WTC11 (cell line): ENCODE measurements around the gene KRT82. TPM values are rescaled to one million over a fixed set of nuclear protein-coding genes. Genes with fewer than 3 reads are reported as not detected.

Experiments used
- ATAC-seq: fragments of 200-7000 bp; cut with Tn5 transposase; 2 replicates; pipeline ENCODE4 v1.10.0; 2021; ENCODE audit warnings: mild to moderate bottlenecking, moderate library complexity
- CTCF ChIA-PET: fragments of 300-600 bp; sonication (Branson Sonifier 250); formaldehyde crosslinking; loops from one replicate; lab custom pipeline; 2021; ENCODE audit warnings: antibody characterized with exemption; lab: Charles Lee
- POLR2A ChIA-PET: fragments of 350-600 bp; sonication (Branson Sonifier 250); formaldehyde crosslinking; loops from one replicate; lab custom pipeline; 2021; ENCODE audit warnings: antibody characterized with exemption; lab: Charles Lee
- DNase-seq: peaks from one replicate; pipeline ENCODE4 v3.0.0; 2021; ENCODE audit warnings: low spot score
- H3K27ac Mint-ChIP-seq: 2 replicates; pipeline ENCODE4 v1.8.0; 2021; ENCODE audit warnings: mixed read lengths
- H3K27me3 Mint-ChIP-seq: 2 replicates; pipeline ENCODE4 v1.8.0; 2021; ENCODE audit warnings: low read depth, mild to moderate bottlenecking, moderate library complexity, mixed read lengths
- H3K36me3 Mint-ChIP-seq: 2 replicates; pipeline ENCODE4 v1.8.0; 2021; ENCODE audit warnings: mixed read lengths
- H3K4me1 Mint-ChIP-seq: 2 replicates; pipeline ENCODE4 v1.8.0; 2022; ENCODE audit warnings: mixed read lengths
- H3K4me3 Mint-ChIP-seq: 2 replicates; pipeline ENCODE4 v1.8.0; 2021; ENCODE audit warnings: mild to moderate bottlenecking, moderate library complexity, mixed read lengths
- H3K9me3 Mint-ChIP-seq: 2 replicates; pipeline ENCODE4 v1.8.0; 2021; ENCODE audit warnings: mixed read lengths
- ARID4B ChIP-seq: sonication (generic); formaldehyde crosslinking; IDR thresholded peaks from 2 replicates; pipeline ENCODE4 v1.8.0; 2023; ENCODE audit warnings: missing genetic modification reagents, mild to moderate bottlenecking, borderline replicate concordance
- ATF2 ChIP-seq: sonication (generic); formaldehyde crosslinking; IDR thresholded peaks from 2 replicates; pipeline ENCODE4 v1.8.1; 2022; ENCODE audit warnings: low read depth, missing genetic modification reagents, borderline replicate concordance
- ATF6 ChIP-seq: sonication (generic); formaldehyde crosslinking; IDR thresholded peaks from 2 replicates; pipeline ENCODE4 v1.8.1; 2023; ENCODE audit warnings: mild to moderate bottlenecking, missing genetic modification reagents
- CBFB ChIP-seq: sonication (generic); formaldehyde crosslinking; IDR thresholded peaks from 2 replicates; pipeline ENCODE4 v1.8.1; 2022; ENCODE audit warnings: mild to moderate bottlenecking, low read depth, missing genetic modification reagents
- ELF4 ChIP-seq: sonication (generic); formaldehyde crosslinking; IDR thresholded peaks from 2 replicates; pipeline ENCODE4 v1.8.1; 2022; ENCODE audit warnings: low read depth, mild to moderate bottlenecking, moderate library complexity, missing genetic modification reagents
- ESRRA ChIP-seq: sonication (generic); formaldehyde crosslinking; IDR thresholded peaks from 2 replicates; pipeline ENCODE4 v1.8.1; 2022; ENCODE audit warnings: mild to moderate bottlenecking, missing genetic modification reagents, borderline replicate concordance
- FOXP1 ChIP-seq: sonication (generic); formaldehyde crosslinking; IDR thresholded peaks from 2 replicates; pipeline ENCODE4 v1.8.0; 2022; ENCODE audit warnings: missing genetic modification reagents, mild to moderate bottlenecking, moderate library complexity, borderline replicate concordance
- GRHL2 ChIP-seq: fragments of 250-450 bp; sonication (Bioruptor Pico); IDR thresholded peaks from 2 replicates; pipeline ENCODE4 v1.8.0; 2022; ENCODE audit warnings: mild to moderate bottlenecking, moderate library complexity; ENCODE audit not compliant: insufficient replicate concordance, severe bottlenecking
- JAZF1 ChIP-seq: fragments of 250-450 bp; sonication (Bioruptor Pico); IDR thresholded peaks from 2 replicates; pipeline ENCODE4 v1.9.0; 2021; ENCODE audit warnings: moderate library complexity, mild to moderate bottlenecking, inconsistent platforms
- MXD4 ChIP-seq: fragments of 250-450 bp; sonication (Bioruptor Pico); IDR thresholded peaks from 2 replicates; pipeline ENCODE4 v1.8.0; 2021; ENCODE audit warnings: mild to moderate bottlenecking, moderate library complexity, borderline replicate concordance
- NR2C2 ChIP-seq: sonication (generic); formaldehyde crosslinking; IDR thresholded peaks from 2 replicates; pipeline ENCODE4 v1.8.0; 2022; ENCODE audit warnings: mild to moderate bottlenecking, missing genetic modification reagents
- NR3C1 ChIP-seq: sonication (generic); formaldehyde crosslinking; conservative IDR thresholded peaks from 2 replicates; pipeline ENCODE4 v1.8.1; 2023; ENCODE audit warnings: low read depth, mild to moderate bottlenecking, missing genetic modification reagents
- OVOL2 ChIP-seq: fragments of 250-450 bp; sonication (Bioruptor Pico); IDR thresholded peaks from 2 replicates; pipeline ENCODE4 v1.9.0; 2021; ENCODE audit warnings: mild to moderate bottlenecking, borderline replicate concordance
- ZNF263 ChIP-seq: sonication (generic); formaldehyde crosslinking; IDR thresholded peaks from 2 replicates; pipeline ENCODE4 v1.8.1; 2022; ENCODE audit warnings: low read depth, mild to moderate bottlenecking, moderate library complexity, missing genetic modification reagents
- ZNF396 ChIP-seq: fragments of 250-450 bp; sonication (Bioruptor Pico); IDR thresholded peaks from 2 replicates; pipeline ENCODE4 v1.8.0; 2021; ENCODE audit warnings: mild to moderate bottlenecking, moderate library complexity, borderline replicate concordance
- ZNF416 ChIP-seq: fragments of 250-450 bp; sonication (Bioruptor Pico); IDR thresholded peaks from 2 replicates; pipeline ENCODE4 v1.9.0; 2021; ENCODE audit warnings: mild to moderate bottlenecking, inconsistent platforms
- ZNF512 ChIP-seq: sonication (generic); formaldehyde crosslinking; IDR thresholded peaks from 2 replicates; pipeline ENCODE4 v1.8.1; 2022; ENCODE audit warnings: missing genetic modification reagents, borderline replicate concordance
- ZNF671 ChIP-seq: fragments of 250-450 bp; sonication (Bioruptor Pico); IDR thresholded peaks from 2 replicates; pipeline ENCODE4 v1.8.0; 2021; ENCODE audit warnings: mild to moderate bottlenecking
- total RNA-seq: library from RNA; stranded (reverse); gene quantifications from 3 replicates; pipeline ENCODE4 v1.2.3, GENCODE V29; 2021
- TF ChIP-seq, protein P1 (sequence below): fragments of 250-450 bp; sonication (Bioruptor Pico); IDR thresholded peaks from 2 replicates; pipeline ENCODE4 v1.9.0; 2021; ENCODE audit warnings: mild to moderate bottlenecking

Gene KRT82
- total RNA-seq, 1 experiment from 2014 or later = not detected

DNA sequence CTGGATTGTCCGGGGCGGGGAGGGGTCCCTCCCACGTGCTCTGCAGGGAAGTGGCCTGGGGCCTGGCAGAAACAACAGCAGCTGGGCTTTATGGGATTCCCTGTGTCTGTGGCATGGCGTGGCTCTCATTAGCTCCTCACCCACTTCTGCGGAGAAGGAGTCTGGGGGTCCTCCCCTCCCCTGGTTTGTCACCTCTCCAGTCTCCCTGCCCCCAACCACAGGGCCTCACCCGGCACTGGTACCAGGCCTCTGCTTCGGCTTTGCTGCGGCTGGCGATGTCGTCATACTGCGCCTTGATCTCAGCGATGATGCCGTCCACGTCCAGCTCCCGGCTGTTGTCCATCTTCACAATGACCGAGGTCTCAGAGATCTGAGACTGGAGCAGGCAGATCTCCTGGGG is 6.4 kb downstream of the KRT82 start:
- Mint-ChIP-seq H3K27me3 (peaks cover 4% of the 10 kb centered on the region; the same call in 1 of the 2 replicates), H3K36me3 (no peaks in the 10 kb centered on the region)
- CTCF ChIA-PET = interaction anchor here (1.7 kb wide), 1 partner anchor 581 kb away, joined by 3 read pairs; no protein-coding TSS in a partner anchor
- no peak for TF ChIP-seq NR2C2 (CRISPR knock-in tag)
- TF ChIP-seq FOXP1 = no peak
- TF ChIP-seq, protein P1, sequence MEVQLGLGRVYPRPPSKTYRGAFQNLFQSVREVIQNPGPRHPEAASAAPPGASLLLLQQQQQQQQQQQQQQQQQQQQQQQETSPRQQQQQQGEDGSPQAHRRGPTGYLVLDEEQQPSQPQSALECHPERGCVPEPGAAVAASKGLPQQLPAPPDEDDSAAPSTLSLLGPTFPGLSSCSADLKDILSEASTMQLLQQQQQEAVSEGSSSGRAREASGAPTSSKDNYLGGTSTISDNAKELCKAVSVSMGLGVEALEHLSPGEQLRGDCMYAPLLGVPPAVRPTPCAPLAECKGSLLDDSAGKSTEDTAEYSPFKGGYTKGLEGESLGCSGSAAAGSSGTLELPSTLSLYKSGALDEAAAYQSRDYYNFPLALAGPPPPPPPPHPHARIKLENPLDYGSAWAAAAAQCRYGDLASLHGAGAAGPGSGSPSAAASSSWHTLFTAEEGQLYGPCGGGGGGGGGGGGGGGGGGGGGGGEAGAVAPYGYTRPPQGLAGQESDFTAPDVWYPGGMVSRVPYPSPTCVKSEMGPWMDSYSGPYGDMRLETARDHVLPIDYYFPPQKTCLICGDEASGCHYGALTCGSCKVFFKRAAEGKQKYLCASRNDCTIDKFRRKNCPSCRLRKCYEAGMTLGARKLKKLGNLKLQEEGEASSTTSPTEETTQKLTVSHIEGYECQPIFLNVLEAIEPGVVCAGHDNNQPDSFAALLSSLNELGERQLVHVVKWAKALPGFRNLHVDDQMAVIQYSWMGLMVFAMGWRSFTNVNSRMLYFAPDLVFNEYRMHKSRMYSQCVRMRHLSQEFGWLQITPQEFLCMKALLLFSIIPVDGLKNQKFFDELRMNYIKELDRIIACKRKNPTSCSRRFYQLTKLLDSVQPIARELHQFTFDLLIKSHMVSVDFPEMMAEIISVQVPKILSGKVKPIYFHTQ (CRISPR knock-in tag) = no peak
- TF ChIP-seq ATF6 (CRISPR knock-in tag) = no peak
- TF ChIP-seq ZNF263 (CRISPR knock-in tag) = no peak
- no peak for TF ChIP-seq ZNF396 (CRISPR knock-in tag)
- no peak for TF ChIP-seq ZNF671 (CRISPR knock-in tag)
- TF ChIP-seq CBFB (CRISPR knock-in tag) = no peak
- TF ChIP-seq NR3C1 = no peak
- TF ChIP-seq, all 79 proteins: peak for 0
- Mint-ChIP-seq H3K9me3 (no peaks in the 10 kb centered on the region), H3K27ac (no peak overlapping the region), H3K4me3 (no peak overlapping the region), H3K4me1 (peaks cover 9% of the 10 kb centered on the region)
- DNase-seq = no peak
- ATAC-seq = no peak
- POLR2A ChIA-PET = no interaction called here

GRCh38 chr12:52398176-52398575 is 8.0 kb downstream of the KRT82 start:
- H3K27ac Mint-ChIP-seq = no peak overlapping the region
- H3K9me3 Mint-ChIP-seq = no peaks in the 10 kb centered on the region
- no peak overlapping the region for H3K4me3 Mint-ChIP-seq
- no peaks in the 10 kb centered on the region for H3K36me3 Mint-ChIP-seq
- DNase-seq (no peak), ATAC-seq (no peak)
- TF ChIP-seq JAZF1 (no peak), ZNF416 (CRISPR knock-in tag) (no peak), ELF4 (CRISPR knock-in tag) (no peak), OVOL2 (CRISPR knock-in tag) (no peak), FOXP1 (no peak), ARID4B (no peak), ESRRA (no peak), ATF2 (CRISPR knock-in tag) (no peak), ZNF512 (CRISPR knock-in tag) (no peak), GRHL2 (CRISPR knock-in tag) (no peak), MXD4 (CRISPR knock-in tag) (no peak)
- ChIA-PET CTCF (interaction anchor here (1.1 to 1.6 kb wide), 3 partner anchors 25 to 109 kb away, joined by 3 to 7 read pairs (median 4); no protein-coding TSS in a partner anchor), POLR2A (no interaction called here)
- peaks cover 4% of the 10 kb centered on the region; the same call in 1 of the 2 replicates for H3K27me3 Mint-ChIP-seq
- peaks cover 7% of the 10 kb centered on the region for H3K4me1 Mint-ChIP-seq
